ENCODE data around the gene MEGF8.

The MEGF8 gene

GRCh38 chr19:42330241-42330711 is 4.8 kb downstream of the MEGF8 start:
- TF ChIP-seq, protein P1, sequence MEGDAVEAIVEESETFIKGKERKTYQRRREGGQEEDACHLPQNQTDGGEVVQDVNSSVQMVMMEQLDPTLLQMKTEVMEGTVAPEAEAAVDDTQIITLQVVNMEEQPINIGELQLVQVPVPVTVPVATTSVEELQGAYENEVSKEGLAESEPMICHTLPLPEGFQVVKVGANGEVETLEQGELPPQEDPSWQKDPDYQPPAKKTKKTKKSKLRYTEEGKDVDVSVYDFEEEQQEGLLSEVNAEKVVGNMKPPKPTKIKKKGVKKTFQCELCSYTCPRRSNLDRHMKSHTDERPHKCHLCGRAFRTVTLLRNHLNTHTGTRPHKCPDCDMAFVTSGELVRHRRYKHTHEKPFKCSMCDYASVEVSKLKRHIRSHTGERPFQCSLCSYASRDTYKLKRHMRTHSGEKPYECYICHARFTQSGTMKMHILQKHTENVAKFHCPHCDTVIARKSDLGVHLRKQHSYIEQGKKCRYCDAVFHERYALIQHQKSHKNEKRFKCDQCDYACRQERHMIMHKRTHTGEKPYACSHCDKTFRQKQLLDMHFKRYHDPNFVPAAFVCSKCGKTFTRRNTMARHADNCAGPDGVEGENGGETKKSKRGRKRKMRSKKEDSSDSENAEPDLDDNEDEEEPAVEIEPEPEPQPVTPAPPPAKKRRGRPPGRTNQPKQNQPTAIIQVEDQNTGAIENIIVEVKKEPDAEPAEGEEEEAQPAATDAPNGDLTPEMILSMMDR (IDR thresholded peaks at IDR 0.05) = no peak

GRCh38 chr19:42332059-42332458 is 6.6 kb downstream of the MEGF8 start:
- TF ChIP-seq, protein P1 (IDR thresholded peaks at IDR 0.05) = no peak

GRCh38 chr19:42333018-42333417 is 7.6 kb downstream of the MEGF8 start:
- TF ChIP-seq, protein P1 (IDR thresholded peaks at IDR 0.05) = no peak

- TF ChIP-seq, protein P1 (IDR thresholded peaks at IDR 0.05) = no peak
These were observed 8.7 kb downstream of the MEGF8 start for GRCh38 chr19:42333975-42334696.

DNA sequence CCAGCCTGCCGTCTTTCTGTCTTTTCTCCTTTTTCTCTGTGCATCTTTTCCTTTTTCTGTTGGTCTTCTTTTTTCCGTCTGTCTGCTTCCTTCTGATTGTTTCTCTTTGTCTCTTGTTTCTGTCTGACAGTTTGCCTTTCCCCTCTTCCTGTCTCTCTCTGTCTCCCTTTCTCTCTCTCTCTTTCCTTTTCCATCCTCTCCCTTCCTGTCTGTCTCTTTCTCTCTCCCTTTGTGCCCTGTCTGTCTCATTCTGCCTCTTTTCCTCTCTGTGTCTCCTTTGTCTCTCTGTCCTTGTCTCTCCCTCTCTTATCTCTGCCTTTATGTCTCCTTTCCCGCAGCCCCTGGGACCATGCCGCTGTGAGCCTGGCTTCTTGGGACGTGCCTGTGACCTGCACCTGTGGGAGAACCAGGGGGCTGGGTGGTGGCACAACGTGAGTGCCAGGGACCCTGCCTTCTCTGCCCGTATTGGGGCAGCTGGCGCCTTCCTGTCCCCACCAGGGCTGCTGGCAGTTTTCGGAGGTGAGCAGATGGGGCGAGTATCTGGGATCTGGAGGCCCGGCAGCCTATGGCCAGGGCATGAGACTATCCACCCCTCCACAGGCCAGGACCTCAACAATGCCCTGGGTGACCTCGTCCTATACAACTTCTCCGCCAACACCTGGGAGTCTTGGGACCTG is 9.4 kb downstream of the MEGF8 start:
- TF ChIP-seq, protein P1 (IDR thresholded peaks at IDR 0.05) = no peak

GRCh38 chr19:42335374-42335936 is 10.0 kb downstream of the MEGF8 start:
- TF ChIP-seq, protein P1 (IDR thresholded peaks at IDR 0.05) = no peak

GRCh38 chr19:42335971-42336370 is 10.5 kb downstream of the MEGF8 start:
- TF ChIP-seq, protein P1 (IDR thresholded peaks at IDR 0.05) = no peak

All from LNCAP (cell line).